IMR-90 (cell line): ENCODE measurements around the gene CBX8. TPM values are rescaled to one million over a fixed set of nuclear protein-coding genes. Genes with fewer than 3 reads are reported as not detected.
A peak's percentile ranks its signal among the peaks of the same experiment; 100 is the strongest.

Experiments used
- ATAC-seq: fragments of 200-7000 bp; cut with Tn5 transposase; 2 replicates; pipeline ENCODE4 v1.9.1; 2020; ENCODE audit warnings: low read depth, mild to moderate bottlenecking, moderate library complexity
- BruUV-seq: library from RNA; stranded (reverse); fragments of 400-500 nt; replicated peaks from 2 replicates; lab custom pipeline; 2021; lab: Mats Ljungman, UMichigan
- CTCF ChIA-PET: fragments of 300-600 bp; formaldehyde crosslinking; extraction: SDS; loops from one replicate; lab custom pipeline; 2021; ENCODE audit warnings: antibody characterized with exemption; lab: Yijun Ruan, JAX
- POLR2A ChIA-PET: fragments of 300-600 bp; sonication (Branson Sonifier 250); formaldehyde crosslinking; loops from one replicate; lab custom pipeline; 2022; ENCODE audit warnings: antibody characterized with exemption; ENCODE audit not compliant: unreplicated experiment; lab: Charles Lee
- DNase-seq: peaks from one replicate; pipeline ENCODE4 v3.0.0; 2013
- H2AFZ ChIP-seq: replicated peaks from 2 replicates; pipeline ENCODE3; 2013; ENCODE audit warnings: low read length, mild to moderate bottlenecking; ENCODE audit not compliant: poor library complexity
- H2AK5ac ChIP-seq: 2 replicates; pipeline ENCODE4 v1.6.1; 2013; ENCODE audit warnings: low read depth, low read length, inconsistent platforms
- H2AK9ac ChIP-seq: replicated peaks from 2 replicates; pipeline ENCODE3; 2013; ENCODE audit warnings: mild to moderate bottlenecking, low read depth, low read length, moderate library complexity; ENCODE audit not compliant: poor library complexity
- H2BK120ac ChIP-seq: 2 replicates; pipeline ENCODE4 v1.6.1; 2013; ENCODE audit warnings: low read depth, low read length, inconsistent platforms
- H2BK15ac ChIP-seq: 3 replicates; pipeline ENCODE4 v1.6.1; 2013; ENCODE audit warnings: low read depth, low read length, inconsistent platforms
- H2BK20ac ChIP-seq: 2 replicates; pipeline ENCODE4 v1.6.1; 2013; ENCODE audit warnings: low read depth, mild to moderate bottlenecking, inconsistent platforms, low read length, moderate library complexity
- H2BK5ac ChIP-seq: 2 replicates; pipeline ENCODE4 v1.6.1; 2013; ENCODE audit warnings: mild to moderate bottlenecking, low read depth, low read length, inconsistent platforms; ENCODE audit not compliant: poor library complexity, severe bottlenecking
- H3K14ac ChIP-seq: replicated peaks from 2 replicates; pipeline ENCODE4 v1.6.1; 2013; ENCODE audit warnings: low read depth, low read length, inconsistent platforms
- H3K18ac ChIP-seq: 2 replicates; pipeline ENCODE4 v1.6.1; 2013; ENCODE audit warnings: low read depth, low read length, control low read depth
- H3K23ac ChIP-seq: 2 replicates; pipeline ENCODE4 v1.6.1; 2013; ENCODE audit warnings: low read depth, low read length, inconsistent platforms
- H3K27ac ChIP-seq: 2 replicates; pipeline ENCODE4 v1.5.1; 2013; ENCODE audit warnings: mild to moderate bottlenecking, control low read depth, low read length; ENCODE audit not compliant: insufficient read depth
- H3K27me3 ChIP-seq: 2 replicates; pipeline ENCODE4 v1.6.1; 2013; ENCODE audit warnings: low read length; ENCODE audit not compliant: control insufficient read depth, insufficient read depth
- H3K36me3 ChIP-seq: 2 replicates; pipeline ENCODE4 v1.6.1; 2013; ENCODE audit warnings: low read length, mixed read lengths; ENCODE audit not compliant: control insufficient read depth, insufficient read depth
- H3K4ac ChIP-seq: 2 replicates; pipeline ENCODE4 v1.6.1; 2013; ENCODE audit warnings: low read depth, low read length, inconsistent platforms
- H3K4me1 ChIP-seq: 2 replicates; pipeline ENCODE4 v1.6.1; 2013; ENCODE audit warnings: low read length, mixed read lengths; ENCODE audit not compliant: control insufficient read depth, insufficient read depth
- H3K4me2 ChIP-seq: 2 replicates; pipeline ENCODE4 v1.6.1; 2013; ENCODE audit warnings: low read depth, mild to moderate bottlenecking, control low read depth, low read length, moderate library complexity
- H3K4me3 ChIP-seq: 2 replicates; pipeline ENCODE4 v1.5.1; 2013; ENCODE audit warnings: low read depth, mild to moderate bottlenecking, control low read depth, low read length, moderate library complexity; ENCODE audit not compliant: insufficient read depth
- H3K56ac ChIP-seq: 2 replicates; pipeline ENCODE4 v1.6.1; 2013; ENCODE audit warnings: low read length, inconsistent platforms; ENCODE audit not compliant: insufficient read depth; ENCODE audit errors: extremely low read depth
- H3K79me1 ChIP-seq, 2 experiments: 2 replicates each; pipeline ENCODE4 v1.6.1; 2013; ENCODE audit warnings: low read length in 2 of 2, inconsistent platforms in 1 of 2, low read depth in 1 of 2
- H3K9ac ChIP-seq: 2 replicates; pipeline ENCODE4 v1.6.1; 2013; ENCODE audit warnings: low read depth, low read length, control low read depth
- H3K9me1 ChIP-seq: 2 replicates; pipeline ENCODE4 v1.6.1; 2013; ENCODE audit warnings: low read length, inconsistent platforms; ENCODE audit not compliant: insufficient read depth
- H3K9me3 ChIP-seq: 2 replicates; pipeline ENCODE4 v1.6.1; 2013; ENCODE audit warnings: low read length; ENCODE audit not compliant: control insufficient read depth, insufficient read depth
- H4K20me1 ChIP-seq: 2 replicates; pipeline ENCODE4 v1.6.1; 2013; ENCODE audit warnings: low read length, inconsistent platforms; ENCODE audit not compliant: insufficient read depth
- H4K5ac ChIP-seq: 2 replicates; pipeline ENCODE4 v1.6.1; 2013; ENCODE audit warnings: mild to moderate bottlenecking, low read depth, low read length, control low read depth
- H4K8ac ChIP-seq, 2 experiments: 2 replicates each; pipeline ENCODE4 v1.6.1; 2013; ENCODE audit warnings: low read depth in 2 of 2, low read length in 2 of 2, control low read depth in 1 of 2, inconsistent platforms in 1 of 2
- H4K91ac ChIP-seq: 2 replicates; pipeline ENCODE4 v1.6.1; 2013; ENCODE audit warnings: low read depth, low read length, inconsistent platforms; ENCODE audit not compliant: insufficient read depth
- BHLHE40 ChIP-seq: fragments of 150-350 bp; IDR thresholded peaks from 2 replicates; pipeline ENCODE4 v1.6.1; 2016; ENCODE audit warnings: mild to moderate bottlenecking, low read depth, low read length
- CEBPB ChIP-seq: IDR thresholded peaks from 2 replicates; pipeline ENCODE4 v1.6.1; 2012; ENCODE audit warnings: low read depth, low read length, improper control_type of control experiment
- CHD1 ChIP-seq: IDR thresholded peaks from 2 replicates; pipeline ENCODE4 v1.6.1; 2012; ENCODE audit warnings: low read depth, low read length, improper control_type of control experiment
- FOS ChIP-seq: fragments of 150-350 bp; IDR thresholded peaks from 2 replicates; pipeline ENCODE4 v1.6.1; 2016; ENCODE audit warnings: low read depth, low read length
- MAFK ChIP-seq: IDR thresholded peaks from 2 replicates; pipeline ENCODE4 v1.6.1; 2012; ENCODE audit warnings: low read depth, low read length, improper control_type of control experiment
- MAZ ChIP-seq: IDR thresholded peaks from 2 replicates; pipeline ENCODE4 v1.6.1; 2012; ENCODE audit warnings: low read depth, mild to moderate bottlenecking, low read length, improper control_type of control experiment, moderate library complexity, borderline replicate concordance
- MXI1 ChIP-seq: IDR thresholded peaks from 2 replicates; pipeline ENCODE4 v1.6.1; 2012; ENCODE audit warnings: low read depth, mild to moderate bottlenecking, low read length, moderate library complexity, borderline replicate concordance
- NFE2L2 ChIP-seq: fragments of 150-350 bp; IDR thresholded peaks from 2 replicates; pipeline ENCODE4 v1.6.1; 2016; ENCODE audit warnings: low read depth, mild to moderate bottlenecking, low read length
- POLR2A ChIP-seq: IDR thresholded peaks from 2 replicates; pipeline ENCODE4 v1.6.1; 2012; ENCODE audit warnings: mild to moderate bottlenecking, low read depth, low read length
- RAD21 ChIP-seq: IDR thresholded peaks from 2 replicates; pipeline ENCODE4 v1.6.1; 2012; ENCODE audit warnings: low read length, improper control_type of control experiment
- RFX5 ChIP-seq: IDR thresholded peaks from 2 replicates; pipeline ENCODE4 v1.8.0; 2012; ENCODE audit warnings: low read depth, mild to moderate bottlenecking, low read length, moderate library complexity
- SMC3 ChIP-seq: fragments of 150-350 bp; IDR thresholded peaks from 2 replicates; pipeline ENCODE4 v1.6.1; 2016; ENCODE audit warnings: low read depth, mild to moderate bottlenecking, antibody characterized with exemption, low read length, moderate library complexity
- WGBS, 2 experiments: methylation state at CpG; one replicate each; pipeline versions ENCODE4 v1.1.5 to v1.1.7; 2013; ENCODE audit warnings: missing lambda C conversion rate in 2 of 2; ENCODE audit not compliant: insufficient read length in 1 of 2; ENCODE audit errors: extremely low coverage in 2 of 2; 5-methylcytosine and 5-hydroxymethylcytosine counted together
- dilution Hi-C: fragments of 300-500 bp; cut with HindIII; formaldehyde crosslinking; loops from one replicate; pipeline ENCODE4 v1.14.3; 2018; ENCODE audit warnings: low sequenced_read_pairs; ENCODE audit not compliant: unreplicated experiment
- in situ Hi-C: fragments of 300-500 bp; cut with MboI; formaldehyde crosslinking; loops from 3 replicates; pipeline ENCODE4 v1.14.3; 2019; ENCODE audit warnings: low sequenced_read_pairs, inconsistent platforms, mixed read lengths
- intact Hi-C: fragments of 100-400 bp; cut with micrococcal nuclease; formaldehyde crosslinking; loops from 2 replicates; pipeline ENCODE4 v1.10.0; 2022
- polyA plus RNA-seq, 3 experiments: library from polyadenylated mRNA; depleted of rRNA; stranded (reverse); fragments of >200 nt; gene quantifications; 2 replicates each; pipeline ENCODE4 v1.2.3, GENCODE V29; 2012; ENCODE audit warnings: low replicate concordance in 1 of 3
- total RNA-seq: library from RNA; depleted of rRNA; stranded (reverse); fragments of >200 nt; gene quantifications from 2 replicates; pipeline ENCODE4 v1.2.3, GENCODE V29; 2012
- TF ChIP-seq, protein P1 (sequence below): conservative IDR thresholded peaks from 2 replicates; pipeline ENCODE4 v1.5.1; 2012; ENCODE audit warnings: mild to moderate bottlenecking, low read depth, low read length, improper control_type of control experiment
- TF ChIP-seq, protein P2 (sequence below): fragments of 150-350 bp; IDR thresholded peaks from 2 replicates; pipeline ENCODE4 v1.6.1; 2016; ENCODE audit warnings: low read depth, mild to moderate bottlenecking, low read length, moderate library complexity, borderline replicate concordance
- TF ChIP-seq, protein P3 (sequence below): fragments of 150-350 bp; IDR thresholded peaks from 2 replicates; pipeline ENCODE4 v1.6.1; 2017; ENCODE audit warnings: mild to moderate bottlenecking, antibody characterized with exemption, low read length, low read depth

The CBX8 gene
- total and polyA plus RNA-seq, 2 of the 4 experiments (the other 2 are of a cell fraction): 3.2 to 5.4 TPM

DNA sequence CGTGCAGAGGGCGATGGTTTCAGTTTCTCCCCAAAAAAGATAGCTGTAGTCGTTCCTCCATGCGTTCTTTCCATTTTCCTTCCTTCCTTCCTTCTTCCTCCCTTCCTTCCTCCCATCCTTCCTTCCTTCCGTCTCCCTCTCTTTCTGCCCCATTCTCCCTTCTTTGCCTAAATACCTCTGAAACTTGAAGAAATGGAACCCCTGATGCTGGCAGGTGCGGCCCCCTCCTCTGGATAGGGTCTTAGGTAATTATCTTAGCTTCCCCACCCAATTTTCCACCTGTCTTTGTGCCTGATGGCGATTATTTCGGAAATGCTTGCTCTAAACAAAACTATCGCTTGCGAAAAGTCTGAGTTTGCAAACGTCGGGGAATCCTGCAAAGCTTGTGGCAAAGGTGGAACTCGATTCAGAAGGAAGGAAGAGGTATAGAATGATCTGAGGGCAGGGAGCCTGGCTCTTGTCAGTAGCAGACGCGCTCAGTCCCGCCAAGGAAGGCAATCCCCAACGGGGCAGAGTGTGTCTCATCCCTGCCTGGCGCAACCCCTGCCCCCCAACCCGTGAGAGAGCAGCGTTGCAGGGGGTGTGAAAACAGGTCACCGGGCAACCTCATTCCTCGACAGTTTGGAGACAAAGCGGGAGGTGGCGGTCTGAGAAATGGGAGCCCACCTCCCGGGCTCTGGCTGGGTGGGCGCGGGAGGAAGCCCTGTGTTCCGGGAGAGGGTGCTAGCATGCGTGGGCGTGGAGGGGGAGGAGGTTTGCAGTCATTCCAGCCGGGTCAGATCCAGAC lies 2.9 kb upstream of the CBX8 start:
- Histone ChIP-seq H3K9ac (no peak overlapping the region), H3K4me2 (no peak overlapping the region), H4K20me1 (peaks cover 8% of the 10 kb centered on the region; the same call in 1 of the 2 replicates), H3K36me3 (peaks cover 8% of the 10 kb centered on the region; the same call in 1 of the 2 replicates), H3K23ac (peak overlapping the region; percentile 50; the same call in 1 of the 2 replicates), H4K5ac (no peak overlapping the region), H3K9me1 (peaks cover 5% of the 10 kb centered on the region; the same call in 1 of the 2 replicates), H2BK120ac (no peak overlapping the region), H3K9me3 (peaks cover 11% of the 10 kb centered on the region; the same call in 1 of the 2 replicates), H3K27me3 (peaks cover 71% of the 10 kb centered on the region), H2BK15ac (no peak overlapping the region), H3K4me3 (no peak overlapping the region), H2BK5ac (no peak overlapping the region), H4K8ac (no peak overlapping the region), H4K91ac (no peak overlapping the region), H3K4me1 (peaks cover 10% of the 10 kb centered on the region), H2AFZ (peak overlapping the region; percentile 24), H3K4ac (no peak overlapping the region), H3K14ac (no peak overlapping the region), H2AK5ac (no peak overlapping the region), H3K79me1 (peaks cover 8 to 19% of the 10 kb centered on the region in 2 experiments; a peak in 2 of 4 replicates), H3K56ac (no peak overlapping the region), H3K27ac (no peak overlapping the region), H2BK20ac (no peak overlapping the region), H3K18ac (no peak overlapping the region), H2AK9ac (no peak overlapping the region)
- intact Hi-C loops (no loop called here), dilution Hi-C loops (no loop called here), in situ Hi-C loops (no loop called here)
- ChIA-PET POLR2A (interaction anchor here (0.6 kb wide), 1 partner anchor 13 kb away, joined by 3 read pairs; no protein-coding TSS in a partner anchor), CTCF (interaction anchor here (1.2 kb wide), 1 partner anchor 20 kb away, joined by 3 read pairs; no protein-coding TSS in a partner anchor)
- BruUV-seq: no TSS peak
- ATAC-seq (no peak), DNase-seq (no peak)
- 4 to 67% methylated on average over 1 to 13 of the region's 31 CpGs for WGBS, 2 experiments
- TF ChIP-seq MXI1 (no peak), CEBPB (no peak), NFE2L2 (no peak), CHD1 (no peak), POLR2A (no peak), RFX5 (no peak), FOS (no peak), RAD21 (no peak), MAFK (no peak), BHLHE40 (no peak), SMC3 (no peak), MAZ (no peak)
- TF ChIP-seq, protein P1, sequence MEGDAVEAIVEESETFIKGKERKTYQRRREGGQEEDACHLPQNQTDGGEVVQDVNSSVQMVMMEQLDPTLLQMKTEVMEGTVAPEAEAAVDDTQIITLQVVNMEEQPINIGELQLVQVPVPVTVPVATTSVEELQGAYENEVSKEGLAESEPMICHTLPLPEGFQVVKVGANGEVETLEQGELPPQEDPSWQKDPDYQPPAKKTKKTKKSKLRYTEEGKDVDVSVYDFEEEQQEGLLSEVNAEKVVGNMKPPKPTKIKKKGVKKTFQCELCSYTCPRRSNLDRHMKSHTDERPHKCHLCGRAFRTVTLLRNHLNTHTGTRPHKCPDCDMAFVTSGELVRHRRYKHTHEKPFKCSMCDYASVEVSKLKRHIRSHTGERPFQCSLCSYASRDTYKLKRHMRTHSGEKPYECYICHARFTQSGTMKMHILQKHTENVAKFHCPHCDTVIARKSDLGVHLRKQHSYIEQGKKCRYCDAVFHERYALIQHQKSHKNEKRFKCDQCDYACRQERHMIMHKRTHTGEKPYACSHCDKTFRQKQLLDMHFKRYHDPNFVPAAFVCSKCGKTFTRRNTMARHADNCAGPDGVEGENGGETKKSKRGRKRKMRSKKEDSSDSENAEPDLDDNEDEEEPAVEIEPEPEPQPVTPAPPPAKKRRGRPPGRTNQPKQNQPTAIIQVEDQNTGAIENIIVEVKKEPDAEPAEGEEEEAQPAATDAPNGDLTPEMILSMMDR: no peak
- TF ChIP-seq, protein P2, sequence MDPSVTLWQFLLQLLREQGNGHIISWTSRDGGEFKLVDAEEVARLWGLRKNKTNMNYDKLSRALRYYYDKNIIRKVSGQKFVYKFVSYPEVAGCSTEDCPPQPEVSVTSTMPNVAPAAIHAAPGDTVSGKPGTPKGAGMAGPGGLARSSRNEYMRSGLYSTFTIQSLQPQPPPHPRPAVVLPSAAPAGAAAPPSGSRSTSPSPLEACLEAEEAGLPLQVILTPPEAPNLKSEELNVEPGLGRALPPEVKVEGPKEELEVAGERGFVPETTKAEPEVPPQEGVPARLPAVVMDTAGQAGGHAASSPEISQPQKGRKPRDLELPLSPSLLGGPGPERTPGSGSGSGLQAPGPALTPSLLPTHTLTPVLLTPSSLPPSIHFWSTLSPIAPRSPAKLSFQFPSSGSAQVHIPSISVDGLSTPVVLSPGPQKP: no peak
- TF ChIP-seq, protein P3, sequence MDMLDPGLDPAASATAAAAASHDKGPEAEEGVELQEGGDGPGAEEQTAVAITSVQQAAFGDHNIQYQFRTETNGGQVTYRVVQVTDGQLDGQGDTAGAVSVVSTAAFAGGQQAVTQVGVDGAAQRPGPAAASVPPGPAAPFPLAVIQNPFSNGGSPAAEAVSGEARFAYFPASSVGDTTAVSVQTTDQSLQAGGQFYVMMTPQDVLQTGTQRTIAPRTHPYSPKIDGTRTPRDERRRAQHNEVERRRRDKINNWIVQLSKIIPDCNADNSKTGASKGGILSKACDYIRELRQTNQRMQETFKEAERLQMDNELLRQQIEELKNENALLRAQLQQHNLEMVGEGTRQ: no peak
